EL (cell line): ENCODE data around the gene SPSB1.

Source experiments
- DNase-seq: peaks from one replicate; pipeline ENCODE4 v3.0.0-alpha.2; 2016

SPSB1 gene

GRCh38 chr1:9292361-9293240 is at the start of gene SPSB1:
Gene SPSB1 (plus strand): TSS chr1:9292894. CDS start chr1:9355892, 62,998 bp downstream.
- DNase-seq, result peak; percentile 81

GRCh38 chr1:9243066-9243739 is 49.5 kb upstream of the SPSB1 start:
- no peak for DNase-seq

- no peak for DNase-seq
Observed at GRCh38 chr1:9244501-9245229, 48.0 kb upstream of the SPSB1 start.

- DNase-seq, result no peak
Observed at GRCh38 chr1:9245230-9245619, 47.5 kb upstream of the SPSB1 start.

GRCh38 chr1:9245661-9246060 is 47.0 kb upstream of the SPSB1 start:
- DNase-seq, result no peak

- DNase-seq, result no peak
Observed at GRCh38 chr1:9246215-9246614, 46.5 kb upstream of the SPSB1 start.

- DNase-seq, result no peak
Observed at GRCh38 chr1:9246841-9247785, 45.6 kb upstream of the SPSB1 start.

- DNase-seq, result no peak
Observed at GRCh38 chr1:9247894-9248293, 44.8 kb upstream of the SPSB1 start.

GRCh38 chr1:9248341-9249262 is 44.1 kb upstream of the SPSB1 start:
- DNase-seq, result no peak

GRCh38 chr1:9249263-9249533 is 43.5 kb upstream of the SPSB1 start:
- no peak for DNase-seq

GRCh38 chr1:9249534-9250410 is 42.9 kb upstream of the SPSB1 start:
- DNase-seq, result peak; percentile 37

GRCh38 chr1:9250411-9251381 is 42.0 kb upstream of the SPSB1 start:
- DNase-seq, result no peak

GRCh38 chr1:9251501-9251900 is 41.2 kb upstream of the SPSB1 start:
- DNase-seq, result no peak

GRCh38 chr1:9253004-9253403 is 39.7 kb upstream of the SPSB1 start:
- DNase-seq, result no peak

GRCh38 chr1:9253453-9254105 is 39.1 kb upstream of the SPSB1 start:
- DNase-seq, result no peak

GRCh38 chr1:9256332-9256731 is 36.4 kb upstream of the SPSB1 start:
- no peak for DNase-seq

GRCh38 chr1:9257851-9258250 is 34.8 kb upstream of the SPSB1 start:
- no peak for DNase-seq

- DNase-seq, result no peak
Observed at GRCh38 chr1:9258629-9259028, 34.1 kb upstream of the SPSB1 start.
